Activated T-helper 1 cell treated with Interleukin-2 at 50 U/mL for 16 hours (primary cell): ENCODE data around the gene MAGED1.
"Not testable (repeated sequence)": the region's sequence is repeated elsewhere in the genome, so short reads cannot be mapped to it uniquely, and the experiment has no call there.

ENCODE experiments used
- DNase-seq: peaks from one replicate; pipeline ENCODE4 v3.0.0-alpha.2; 2020; ENCODE audit warnings: low read depth

The MAGED1 gene

DNA sequence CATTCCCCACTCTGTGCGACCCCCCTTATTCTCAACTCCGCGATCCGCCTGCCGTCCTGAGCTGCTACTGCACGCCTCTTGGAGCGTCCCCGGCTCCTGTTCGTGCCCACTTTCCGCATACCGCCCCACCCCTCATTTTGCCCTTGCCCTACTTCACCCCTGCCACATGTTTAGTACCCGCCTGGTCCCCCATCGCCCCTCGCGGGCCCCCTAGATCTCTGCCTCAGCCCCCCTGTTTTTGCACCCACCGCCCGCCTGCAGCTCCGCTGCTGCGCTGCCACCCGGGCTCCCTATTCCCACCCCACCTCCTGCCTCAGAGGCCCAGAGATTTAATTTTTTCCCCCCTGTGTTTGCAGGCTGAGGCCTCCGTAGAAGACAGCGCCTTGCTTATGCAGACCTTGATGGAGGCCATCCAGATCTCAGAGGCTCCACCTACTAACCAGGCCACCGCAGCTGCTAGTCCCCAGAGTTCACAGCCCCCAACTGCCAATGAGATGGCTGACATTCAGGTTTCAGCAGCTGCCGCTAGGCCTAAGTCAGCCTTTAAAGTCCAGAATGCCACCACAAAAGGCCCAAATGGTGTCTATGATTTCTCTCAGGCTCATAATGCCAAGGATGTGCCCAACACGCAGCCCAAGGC, 1.4 kb downstream of the MAGED1 start:
- no peak for DNase-seq

DNA sequence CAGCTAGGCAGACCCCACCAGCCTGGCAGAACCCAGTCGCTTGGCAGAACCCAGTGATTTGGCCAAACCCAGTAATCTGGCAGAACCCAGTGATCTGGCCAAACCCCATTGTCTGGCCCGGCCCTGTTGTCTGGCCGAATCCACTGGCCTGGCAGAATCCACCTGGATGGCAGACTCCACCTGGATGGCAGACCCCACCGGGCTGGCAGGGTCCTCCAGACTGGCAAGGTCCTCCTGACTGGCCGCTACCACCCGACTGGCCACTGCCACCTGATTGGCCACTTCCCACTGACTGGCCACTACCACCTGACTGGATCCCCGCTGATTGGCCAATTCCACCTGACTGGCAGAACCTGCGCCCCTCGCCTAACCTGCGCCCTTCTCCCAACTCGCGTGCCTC, 3.2 kb downstream of the MAGED1 start:
- no peak for DNase-seq

DNA sequence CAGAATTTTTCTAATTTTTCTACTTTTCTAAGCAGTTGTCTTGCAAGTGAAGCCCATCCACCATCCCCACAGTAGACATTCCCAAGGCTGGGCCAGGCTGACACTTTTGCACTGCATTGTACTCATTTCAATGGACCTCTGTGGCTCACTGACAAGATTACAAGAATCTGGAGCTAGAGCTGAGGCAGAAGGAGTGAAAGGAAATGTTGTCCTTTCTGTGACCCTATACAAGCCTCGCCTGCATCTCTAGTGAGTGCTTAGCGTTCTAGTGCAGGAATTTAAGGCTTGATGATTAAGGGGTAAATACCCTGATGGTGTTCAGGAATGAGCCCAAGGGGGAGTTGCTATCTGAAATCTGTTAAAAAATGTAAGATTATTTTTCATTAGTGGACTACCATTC, 6.3 kb downstream of the MAGED1 start:
- DNase-seq: no peak

DNA sequence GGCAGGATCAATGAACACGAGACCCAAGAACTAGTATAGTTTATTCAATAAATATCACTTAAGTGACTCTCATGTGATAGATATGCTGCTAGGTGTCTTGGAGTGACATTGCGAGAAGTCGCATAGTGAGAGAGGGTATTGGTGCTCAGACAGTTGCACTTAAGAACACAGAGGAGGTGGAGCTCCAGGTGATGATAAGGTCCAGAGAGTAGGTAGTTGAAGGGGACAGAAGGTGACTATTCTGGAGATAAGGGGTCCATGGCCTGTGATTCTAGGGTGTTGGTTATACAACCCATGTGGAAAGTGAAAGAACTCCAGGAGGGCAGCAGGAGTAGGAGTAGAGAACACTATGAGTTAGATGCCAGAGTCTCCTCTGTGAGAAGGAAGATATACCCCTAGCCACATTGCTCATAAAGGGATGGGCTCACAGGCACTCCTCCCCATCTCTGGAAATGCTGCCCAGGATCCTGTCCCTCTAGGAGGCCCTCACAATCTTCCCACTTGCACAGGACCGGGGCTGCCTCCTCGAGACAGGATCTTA, 9.2 kb downstream of the MAGED1 start:
- DNase-seq: no peak

DNA sequence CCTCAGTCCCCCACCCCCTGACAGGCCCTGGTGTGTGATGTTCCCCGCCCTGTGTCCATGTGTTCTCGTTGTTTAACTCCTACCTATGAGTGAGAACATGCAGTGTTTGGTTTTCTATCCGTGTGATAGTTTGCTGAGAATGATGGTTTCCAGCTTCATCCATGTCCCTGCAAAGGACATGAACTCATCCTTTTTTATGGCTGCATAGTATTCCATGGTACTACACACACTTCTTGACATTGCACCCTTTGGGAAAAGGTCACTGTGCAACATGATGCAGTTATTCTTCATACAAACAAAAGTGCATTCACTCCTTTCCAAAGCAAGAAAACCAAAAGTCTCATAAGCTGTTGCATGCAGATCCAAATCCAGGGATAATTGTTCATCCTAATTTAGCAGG, 11.7 kb downstream of the MAGED1 start:
- not testable (repeated sequence) for DNase-seq

DNA sequence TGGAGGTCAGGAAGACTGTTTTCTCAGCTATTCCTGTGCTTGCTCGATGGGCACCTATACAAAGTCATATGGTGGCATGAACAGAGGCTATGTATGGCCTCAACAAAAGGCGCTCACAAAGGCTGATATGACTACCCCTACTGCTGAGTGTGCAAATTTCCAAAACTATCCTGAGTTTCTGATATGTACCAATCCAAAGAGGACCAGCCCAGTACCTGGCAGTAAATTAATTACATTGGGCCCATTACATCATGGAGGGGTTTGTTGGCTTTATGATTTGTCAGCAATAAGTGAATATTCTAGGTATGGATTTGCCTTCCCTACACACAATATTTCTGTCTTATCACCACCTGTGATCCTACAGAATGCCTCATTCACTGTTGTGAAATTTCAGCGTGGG, 12.3 kb downstream of the MAGED1 start:
- DNase-seq: no peak

DNA sequence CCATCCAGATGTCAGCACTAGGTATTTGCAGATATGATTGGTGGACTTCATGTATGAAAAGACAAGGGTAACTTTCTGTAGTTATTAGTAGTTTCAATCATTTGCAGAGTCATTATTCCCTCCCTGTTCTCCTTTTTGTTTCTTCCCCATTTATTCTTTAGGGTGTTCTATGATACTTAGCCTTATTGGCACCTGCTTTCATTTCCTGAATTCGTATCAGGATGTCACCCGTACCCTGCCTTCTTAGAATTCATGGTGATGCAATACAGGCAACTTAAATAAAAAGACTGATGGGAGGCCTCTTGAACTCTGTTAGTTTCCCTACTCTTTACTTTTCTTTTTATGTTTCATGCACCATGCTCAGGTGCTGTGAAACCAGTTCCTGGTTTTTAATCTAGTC, 24.2 kb downstream of the MAGED1 start:
- no peak for DNase-seq

DNA sequence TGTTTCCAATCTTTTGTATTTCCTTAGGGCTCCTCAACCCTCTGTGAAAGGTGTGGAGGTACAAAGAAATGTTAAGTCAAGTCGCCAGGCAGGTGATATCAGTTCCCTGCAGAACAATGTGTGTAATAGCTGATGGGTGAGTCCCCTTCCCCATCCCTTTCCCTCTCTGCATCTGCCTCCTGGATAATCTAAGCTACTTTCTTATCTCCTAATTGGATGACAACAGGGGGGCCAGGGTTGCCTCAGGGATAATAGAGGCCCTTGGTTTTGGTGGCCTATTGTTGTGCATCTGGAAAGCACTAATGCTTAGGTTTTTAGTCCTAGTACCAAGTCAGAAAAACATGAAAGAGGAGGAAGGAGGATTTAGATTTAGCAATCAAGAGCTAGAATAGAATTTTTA, 29.1 kb downstream of the MAGED1 start:
- DNase-seq: no peak

DNA sequence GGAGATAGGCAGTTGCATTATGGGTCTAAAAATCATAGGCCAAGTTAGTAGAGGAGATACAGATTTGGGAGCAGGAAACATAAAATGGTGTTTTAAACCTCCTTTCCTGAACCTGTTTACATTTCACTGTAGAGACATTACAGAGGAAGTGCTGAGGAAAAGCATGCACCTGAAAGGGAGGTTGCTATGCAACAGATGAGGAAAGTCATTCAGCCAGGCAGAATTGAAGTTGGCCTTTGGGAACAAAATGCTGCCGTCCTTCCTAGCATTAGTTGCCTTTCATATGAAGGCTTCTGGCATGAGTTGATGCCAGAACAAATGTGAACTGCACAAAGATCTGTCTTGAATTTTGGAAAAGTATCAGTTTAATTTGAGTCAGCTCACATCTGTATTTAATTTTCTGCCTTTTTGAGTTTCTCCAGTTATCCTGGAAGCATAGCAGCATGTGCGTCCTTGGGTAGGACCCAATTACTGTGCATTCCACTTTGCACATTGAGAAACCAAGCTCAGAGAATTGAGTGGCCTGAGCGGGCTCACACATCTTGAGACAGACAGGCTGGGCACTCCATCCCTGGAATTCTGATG, 38.2 kb downstream of the MAGED1 start:
- no peak for DNase-seq
